Retinal pigment epithelial cell (primary cell): ENCODE data around the gene KCNK7.

Experiments used
- DNase-seq: peaks from one replicate; pipeline ENCODE4 v3.0.0-alpha.2; 2010; ENCODE audit warnings: low read depth
- H3K4me3 ChIP-seq: 2 replicates; pipeline ENCODE4 v1.5.1; 2011; ENCODE audit warnings: mild to moderate bottlenecking, low read length, control low read depth, moderate library complexity
- CTCF ChIP-seq: conservative IDR thresholded peaks from 2 replicates; pipeline ENCODE4 v1.5.1; 2011; ENCODE audit warnings: low read depth, low read length, control low read depth, inconsistent platforms

Gene KCNK7

GRCh38 chr11:65575568-65576231 lies 19.9 kb downstream of the KCNK7 start, which contains the start of gene EHBP1L1:
EHBP1L1 (plus strand) TSS chr11:65576053; CDS start chr11:65576303, 250 bp downstream.
- TF ChIP-seq CTCF, result no peak
- no peak for DNase-seq
- peak within 1 kb of the TSS; percentile 50 for H3K4me3 ChIP-seq

GRCh38 chr11:65574811-65575567 lies 20.6 kb downstream of the KCNK7 start:
- no peak for DNase-seq
- H3K4me3 ChIP-seq, result peak overlapping the region; percentile 48
- no peak for TF ChIP-seq CTCF

GRCh38 chr11:65574109-65574810 lies 21.3 kb downstream of the KCNK7 start:
- peak; percentile 76 for DNase-seq
- peak overlapping the region; percentile 94 for H3K4me3 ChIP-seq
- TF ChIP-seq CTCF, result peak; percentile 60

- TF ChIP-seq CTCF, result no peak
- peak overlapping the region; percentile 94 for H3K4me3 ChIP-seq
- no peak for DNase-seq
Observed at GRCh38 chr11:65573391-65574079, 22.1 kb downstream of the KCNK7 start.

- no peak for TF ChIP-seq CTCF
- peak within 1 kb of the TSS; percentile 94 for H3K4me3 ChIP-seq
Observed at GRCh38 chr11:65572356-65573051, 23.1 kb downstream of the KCNK7 start, which contains the start of gene FAM89B. FAM89B (plus strand) TSS chr11:65572538; CDS start chr11:65572670, 132 bp downstream.

GRCh38 chr11:65571940-65572339 lies 23.7 kb downstream of the KCNK7 start:
- DNase-seq, result no peak
- peak overlapping the region; percentile 94 for H3K4me3 ChIP-seq
- peak; percentile 63 for TF ChIP-seq CTCF

More at GRCh38 chr11:65572356-65573051, 23.1 kb downstream of the KCNK7 start, which contains the start of gene FAM89B:
- DNase-seq, result no peak
